GM12873 (cell line): ENCODE results near the gene GH1.
A peak's percentile ranks its signal among the peaks of the same experiment; 100 is the strongest.

ENCODE experiments used
- TF ChIP-seq, protein P1 (sequence below): IDR thresholded peaks from 2 replicates; pipeline ENCODE4 v1.5.1; 2012; ENCODE audit warnings: low read depth, mild to moderate bottlenecking, moderate library complexity, low read length, control low read depth; ENCODE audit not compliant: insufficient read depth; ENCODE audit errors: missing control alignments

The GH1 gene

DNA sequence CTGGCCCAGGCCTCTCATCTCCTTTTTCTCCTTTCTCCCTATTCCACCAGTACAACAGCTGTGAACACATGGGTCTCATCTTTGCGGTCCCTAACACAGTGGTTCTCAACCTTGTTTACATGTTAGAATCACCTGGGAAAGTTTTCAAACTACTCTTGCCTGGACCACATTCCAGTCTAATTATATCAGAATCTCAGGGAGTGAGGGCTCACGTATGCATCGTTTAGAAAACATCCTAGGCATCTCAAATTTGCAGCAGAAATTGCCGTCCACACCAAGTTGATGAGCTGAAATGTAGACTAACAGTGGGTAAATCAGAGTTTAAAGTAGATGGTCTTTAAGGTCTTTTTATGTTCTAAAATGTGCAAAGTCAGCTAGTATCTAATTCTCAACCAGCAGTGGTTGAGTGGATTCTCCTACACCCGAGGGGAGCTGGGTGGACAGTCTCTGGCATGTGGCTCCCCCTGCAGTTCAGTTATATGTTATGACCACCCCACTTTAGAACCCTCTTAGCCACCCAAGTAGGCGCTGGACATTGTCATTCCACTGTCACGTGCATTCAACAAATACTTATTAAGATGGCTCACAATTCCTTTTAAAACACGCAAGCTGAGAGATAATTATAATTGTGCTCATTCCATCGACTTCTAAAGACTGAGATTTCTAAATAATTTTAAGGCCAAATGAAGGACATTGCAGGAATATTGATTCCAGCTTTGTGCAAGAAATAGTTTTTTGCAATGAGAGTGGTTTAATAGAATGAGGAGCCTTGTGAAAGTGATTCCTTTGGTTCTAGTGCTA is 48.9 kb downstream of the GH1 start:
- TF ChIP-seq, protein P1, sequence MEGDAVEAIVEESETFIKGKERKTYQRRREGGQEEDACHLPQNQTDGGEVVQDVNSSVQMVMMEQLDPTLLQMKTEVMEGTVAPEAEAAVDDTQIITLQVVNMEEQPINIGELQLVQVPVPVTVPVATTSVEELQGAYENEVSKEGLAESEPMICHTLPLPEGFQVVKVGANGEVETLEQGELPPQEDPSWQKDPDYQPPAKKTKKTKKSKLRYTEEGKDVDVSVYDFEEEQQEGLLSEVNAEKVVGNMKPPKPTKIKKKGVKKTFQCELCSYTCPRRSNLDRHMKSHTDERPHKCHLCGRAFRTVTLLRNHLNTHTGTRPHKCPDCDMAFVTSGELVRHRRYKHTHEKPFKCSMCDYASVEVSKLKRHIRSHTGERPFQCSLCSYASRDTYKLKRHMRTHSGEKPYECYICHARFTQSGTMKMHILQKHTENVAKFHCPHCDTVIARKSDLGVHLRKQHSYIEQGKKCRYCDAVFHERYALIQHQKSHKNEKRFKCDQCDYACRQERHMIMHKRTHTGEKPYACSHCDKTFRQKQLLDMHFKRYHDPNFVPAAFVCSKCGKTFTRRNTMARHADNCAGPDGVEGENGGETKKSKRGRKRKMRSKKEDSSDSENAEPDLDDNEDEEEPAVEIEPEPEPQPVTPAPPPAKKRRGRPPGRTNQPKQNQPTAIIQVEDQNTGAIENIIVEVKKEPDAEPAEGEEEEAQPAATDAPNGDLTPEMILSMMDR, result peak; percentile 39
